HepG2 (cell line): ENCODE measurements around the gene SRPK3. TPM values are rescaled to one million over a fixed set of nuclear protein-coding genes. Genes with fewer than 3 reads are reported as not detected.

Experiments
- CCDC6 ChIP-seq: sonication (generic); formaldehyde crosslinking; IDR thresholded peaks from 2 replicates; pipeline ENCODE4 v1.8.1; 2022; ENCODE audit warnings: mild to moderate bottlenecking, missing genetic modification reagents, moderate library complexity
- FOXA1 ChIP-seq, 2 experiments: fragments of 450-650 bp in 1 of 2; sonication (generic) in 1 of 2; formaldehyde crosslinking in 1 of 2; IDR thresholded peaks; 2 replicates each; pipeline versions ENCODE4 v1.4.0 to v1.6.1; 2016 to 2020; ENCODE audit warnings: missing genetic modification reagents in 1 of 2
- FOXA3 ChIP-seq: IDR thresholded peaks from 2 replicates; pipeline ENCODE4 v1.6.1; 2016; ENCODE audit warnings: missing genetic modification reagents, missing compliant biosample characterization
- GFI1 ChIP-seq: sonication (generic); formaldehyde crosslinking; IDR thresholded peaks from 2 replicates; pipeline ENCODE4 v1.5.0; 2020; ENCODE audit warnings: missing genetic modification reagents, mild to moderate bottlenecking, borderline replicate concordance
- KAT2B ChIP-seq: fragments of 150-350 bp; IDR thresholded peaks from 2 replicates; pipeline ENCODE4 v1.6.1; 2014; ENCODE audit warnings: low read depth, low read length, borderline replicate concordance
- NR2F1 ChIP-seq, 2 experiments: fragments of 450-650 bp in 1 of 2; formaldehyde crosslinking in 1 of 2; IDR thresholded peaks; 2 replicates each; pipeline versions ENCODE4 v1.5.0 to v1.6.1; 2016 to 2020; ENCODE audit warnings: mild to moderate bottlenecking in 1 of 2, missing compliant biosample characterization in 1 of 2, missing genetic modification reagents in 1 of 2, moderate library complexity in 1 of 2
- POLR2G ChIP-seq: fragments of 200-400 bp; formaldehyde crosslinking; IDR thresholded peaks from 2 replicates; pipeline ENCODE4 v1.6.1; 2018; ENCODE audit warnings: mild to moderate bottlenecking, low read depth, low read length, moderate library complexity
- RBFOX2 ChIP-seq: fragments of 200-400 bp; formaldehyde crosslinking; IDR thresholded peaks from 2 replicates; pipeline ENCODE4 v1.6.1; 2017; ENCODE audit warnings: low read depth, mild to moderate bottlenecking, low read length
- TAF1 ChIP-seq: sonication (generic); formaldehyde crosslinking; IDR thresholded peaks from 2 replicates; pipeline ENCODE4 v1.4.0; 2020; ENCODE audit warnings: missing genetic modification reagents
- ZFX ChIP-seq: sonication (generic); formaldehyde crosslinking; IDR thresholded peaks from 2 replicates; pipeline ENCODE4 v1.4.0; 2020; ENCODE audit warnings: mild to moderate bottlenecking, low read depth, missing genetic modification reagents, moderate library complexity
- ZNF441 ChIP-seq: sonication (generic); formaldehyde crosslinking; IDR thresholded peaks from 2 replicates; pipeline ENCODE4 v1.7.0; 2021; ENCODE audit warnings: missing genetic modification reagents, borderline replicate concordance
- ZNF616 ChIP-seq: sonication (generic); formaldehyde crosslinking; IDR thresholded peaks from 2 replicates; pipeline ENCODE4 v1.5.0; 2020; ENCODE audit warnings: low read depth, mild to moderate bottlenecking, missing genetic modification reagents
- polyA plus RNA-seq, 8 experiments: library from polyadenylated mRNA; depleted of rRNA in 3 of 8; stranded (reverse) in 7 of 8; unstranded in 1 of 8; fragments of >200 nt; fragmentation: Illumina TruSeq in 4 of 8; extraction: Trizol in 4 of 8; gene quantifications; 2 replicates each; pipeline versions ENCODE4 v1.2.1 to v1.2.3, GENCODE V29; 2011 to 2016; ENCODE audit warnings: low read depth in 4 of 8, missing spikeins in 1 of 8, mixed read lengths in 1 of 8; ENCODE audit not compliant: insufficient read depth in 1 of 8
- total RNA-seq, 5 experiments: library from RNA; depleted of rRNA; stranded (reverse); fragments of >200 nt; fragmentation: Illumina TruSeq; extraction: Trizol; gene quantifications; 2 replicates each; pipeline ENCODE4 v1.2.3, GENCODE V29; 2016; ENCODE audit warnings: low read depth in 1 of 5
- TF ChIP-seq, protein P1 (sequence below): sonication (generic); formaldehyde crosslinking; IDR thresholded peaks from 2 replicates; pipeline ENCODE4 v1.8.0; 2022; ENCODE audit warnings: low read depth, missing genetic modification reagents
- TF ChIP-seq, protein P2 (sequence below): sonication (generic); formaldehyde crosslinking; IDR thresholded peaks from 2 replicates; pipeline ENCODE4 v1.5.0; 2020; ENCODE audit warnings: mild to moderate bottlenecking, missing genetic modification reagents
- TF ChIP-seq, protein P3 (sequence below): sonication (generic); formaldehyde crosslinking; IDR thresholded peaks from 2 replicates; pipeline ENCODE4 v1.5.1; 2020; ENCODE audit warnings: mild to moderate bottlenecking, missing genetic modification reagents, moderate library complexity
- TF ChIP-seq, protein P4 (sequence below): sonication (generic); formaldehyde crosslinking; IDR thresholded peaks from 2 replicates; pipeline ENCODE4; 2020; ENCODE audit warnings: missing genetic modification reagents, mild to moderate bottlenecking, borderline replicate concordance
- TF ChIP-seq, protein P5 (sequence below): sonication (generic); formaldehyde crosslinking; IDR thresholded peaks from 2 replicates; pipeline ENCODE4 v1.4.0; 2020; ENCODE audit warnings: missing genetic modification reagents

The SRPK3 gene
- total and polyA plus RNA-seq, 2 of the 13 experiments (the other 11 are each of a cell fraction or from before 2014, with no cell fraction given), result 0.22 to 0.30 TPM

DNA sequence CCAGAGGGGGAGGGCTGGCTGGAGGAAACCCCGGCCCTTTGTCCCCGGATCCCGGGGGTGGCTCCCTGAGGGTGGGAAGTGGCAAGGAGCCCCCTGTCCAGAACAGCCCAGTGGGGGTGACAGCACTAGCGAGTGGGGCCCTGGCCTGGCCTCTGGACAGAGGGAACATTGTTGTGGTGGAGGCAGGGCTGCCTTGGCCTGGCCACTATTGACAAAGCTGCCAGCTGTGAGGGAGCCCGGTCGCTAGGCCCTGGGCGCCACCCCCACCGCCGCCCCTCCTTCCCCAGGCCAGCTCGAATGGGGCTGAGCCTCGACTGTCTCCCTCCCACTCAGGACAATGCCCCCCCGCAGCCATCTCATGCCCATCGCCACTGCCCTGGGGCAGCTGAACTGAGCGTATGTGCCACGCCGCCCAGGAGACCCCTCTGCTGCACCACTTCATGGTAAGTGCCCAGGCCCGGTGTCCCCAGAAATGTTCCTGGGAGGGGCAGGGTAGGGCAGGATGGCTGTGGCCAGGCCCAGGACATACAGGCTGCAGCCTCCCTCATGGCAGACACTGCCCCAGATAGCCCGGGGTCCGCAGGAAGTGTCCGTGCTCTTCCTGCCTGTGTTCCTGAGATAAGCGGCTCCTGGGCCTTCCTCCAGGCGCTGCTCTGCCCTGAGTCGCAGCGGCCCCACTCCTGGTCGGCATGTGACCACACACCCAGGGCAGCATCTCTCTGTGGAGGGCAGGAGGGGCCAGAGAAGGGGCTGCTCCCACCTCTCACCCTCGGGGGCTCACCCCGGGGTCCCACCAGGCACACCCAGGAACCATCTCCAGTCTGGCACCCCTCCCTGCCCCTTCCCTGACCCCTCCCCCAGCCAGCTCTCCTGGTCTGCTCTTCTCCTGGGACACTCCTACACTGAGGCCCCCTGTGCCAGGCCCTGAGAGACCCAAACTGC is 15.4 kb upstream of the SRPK3 start (continued):
- TF ChIP-seq, protein P1, sequence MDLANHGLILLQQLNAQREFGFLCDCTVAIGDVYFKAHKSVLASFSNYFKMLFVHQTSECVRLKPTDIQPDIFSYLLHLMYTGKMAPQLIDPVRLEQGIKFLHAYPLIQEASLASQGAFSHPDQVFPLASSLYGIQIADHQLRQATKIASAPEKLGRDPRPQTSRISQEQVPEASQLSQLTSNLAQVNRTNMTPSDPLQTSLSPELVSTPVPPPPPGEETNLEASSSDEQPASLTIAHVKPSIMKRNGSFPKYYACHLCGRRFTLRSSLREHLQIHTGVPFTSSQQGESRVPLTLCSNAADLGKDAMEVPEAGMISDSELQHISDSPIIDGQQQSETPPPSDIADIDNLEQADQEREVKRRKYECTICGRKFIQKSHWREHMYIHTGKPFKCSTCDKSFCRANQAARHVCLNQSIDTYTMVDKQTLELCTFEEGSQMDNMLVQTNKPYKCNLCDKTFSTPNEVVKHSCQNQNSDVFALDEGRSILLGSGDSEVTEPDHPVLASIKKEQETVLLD (CRISPR knock-in tag), result no peak
- TF ChIP-seq RBFOX2 (peak; percentile 60), NR2F1 (CRISPR knock-in tag; IDR thresholded peaks at IDR 0.05) (no peak), FOXA1 (IDR thresholded peaks at IDR 0.05) (no peak), FOXA1 (CRISPR knock-in tag; IDR thresholded peaks at IDR 0.05) (peak; percentile 91), FOXA3 (peak; percentile 52; the same call in 1 of the 2 replicates), ZNF441 (CRISPR knock-in tag) (no peak), CCDC6 (CRISPR knock-in tag) (no peak), TAF1 (CRISPR knock-in tag) (0 out of 2 replicates have a peak, but pooled peaks have one; percentile 6), KAT2B (no peak), ZNF616 (no peak), POLR2G (0 out of 2 replicates have a peak, but pooled peaks have one; percentile 24), GFI1 (CRISPR knock-in tag) (no peak), ZFX (CRISPR knock-in tag) (peak; percentile 9; the same call in 1 of the 2 replicates)
- TF ChIP-seq, protein P2, sequence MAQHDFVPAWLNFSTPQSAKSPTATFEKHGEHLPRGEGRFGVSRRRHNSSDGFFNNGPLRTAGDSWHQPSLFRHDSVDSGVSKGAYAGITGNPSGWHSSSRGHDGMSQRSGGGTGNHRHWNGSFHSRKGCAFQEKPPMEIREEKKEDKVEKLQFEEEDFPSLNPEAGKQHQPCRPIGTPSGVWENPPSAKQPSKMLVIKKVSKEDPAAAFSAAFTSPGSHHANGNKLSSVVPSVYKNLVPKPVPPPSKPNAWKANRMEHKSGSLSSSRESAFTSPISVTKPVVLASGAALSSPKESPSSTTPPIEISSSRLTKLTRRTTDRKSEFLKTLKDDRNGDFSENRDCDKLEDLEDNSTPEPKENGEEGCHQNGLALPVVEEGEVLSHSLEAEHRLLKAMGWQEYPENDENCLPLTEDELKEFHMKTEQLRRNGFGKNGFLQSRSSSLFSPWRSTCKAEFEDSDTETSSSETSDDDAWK (CRISPR knock-in tag), result no peak
- TF ChIP-seq, protein P3, sequence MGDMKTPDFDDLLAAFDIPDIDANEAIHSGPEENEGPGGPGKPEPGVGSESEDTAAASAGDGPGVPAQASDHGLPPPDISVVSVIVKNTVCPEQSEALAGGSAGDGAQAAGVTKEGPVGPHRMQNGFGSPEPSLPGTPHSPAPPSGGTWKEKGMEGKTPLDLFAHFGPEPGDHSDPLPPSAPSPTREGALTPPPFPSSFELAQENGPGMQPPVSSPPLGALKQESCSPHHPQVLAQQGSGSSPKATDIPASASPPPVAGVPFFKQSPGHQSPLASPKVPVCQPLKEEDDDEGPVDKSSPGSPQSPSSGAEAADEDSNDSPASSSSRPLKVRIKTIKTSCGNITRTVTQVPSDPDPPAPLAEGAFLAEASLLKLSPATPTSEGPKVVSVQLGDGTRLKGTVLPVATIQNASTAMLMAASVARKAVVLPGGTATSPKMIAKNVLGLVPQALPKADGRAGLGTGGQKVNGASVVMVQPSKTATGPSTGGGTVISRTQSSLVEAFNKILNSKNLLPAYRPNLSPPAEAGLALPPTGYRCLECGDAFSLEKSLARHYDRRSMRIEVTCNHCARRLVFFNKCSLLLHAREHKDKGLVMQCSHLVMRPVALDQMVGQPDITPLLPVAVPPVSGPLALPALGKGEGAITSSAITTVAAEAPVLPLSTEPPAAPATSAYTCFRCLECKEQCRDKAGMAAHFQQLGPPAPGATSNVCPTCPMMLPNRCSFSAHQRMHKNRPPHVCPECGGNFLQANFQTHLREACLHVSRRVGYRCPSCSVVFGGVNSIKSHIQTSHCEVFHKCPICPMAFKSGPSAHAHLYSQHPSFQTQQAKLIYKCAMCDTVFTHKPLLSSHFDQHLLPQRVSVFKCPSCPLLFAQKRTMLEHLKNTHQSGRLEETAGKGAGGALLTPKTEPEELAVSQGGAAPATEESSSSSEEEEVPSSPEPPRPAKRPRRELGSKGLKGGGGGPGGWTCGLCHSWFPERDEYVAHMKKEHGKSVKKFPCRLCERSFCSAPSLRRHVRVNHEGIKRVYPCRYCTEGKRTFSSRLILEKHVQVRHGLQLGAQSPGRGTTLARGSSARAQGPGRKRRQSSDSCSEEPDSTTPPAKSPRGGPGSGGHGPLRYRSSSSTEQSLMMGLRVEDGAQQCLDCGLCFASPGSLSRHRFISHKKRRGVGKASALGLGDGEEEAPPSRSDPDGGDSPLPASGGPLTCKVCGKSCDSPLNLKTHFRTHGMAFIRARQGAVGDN (CRISPR knock-in tag), result peak; percentile 52
- TF ChIP-seq, protein P4, sequence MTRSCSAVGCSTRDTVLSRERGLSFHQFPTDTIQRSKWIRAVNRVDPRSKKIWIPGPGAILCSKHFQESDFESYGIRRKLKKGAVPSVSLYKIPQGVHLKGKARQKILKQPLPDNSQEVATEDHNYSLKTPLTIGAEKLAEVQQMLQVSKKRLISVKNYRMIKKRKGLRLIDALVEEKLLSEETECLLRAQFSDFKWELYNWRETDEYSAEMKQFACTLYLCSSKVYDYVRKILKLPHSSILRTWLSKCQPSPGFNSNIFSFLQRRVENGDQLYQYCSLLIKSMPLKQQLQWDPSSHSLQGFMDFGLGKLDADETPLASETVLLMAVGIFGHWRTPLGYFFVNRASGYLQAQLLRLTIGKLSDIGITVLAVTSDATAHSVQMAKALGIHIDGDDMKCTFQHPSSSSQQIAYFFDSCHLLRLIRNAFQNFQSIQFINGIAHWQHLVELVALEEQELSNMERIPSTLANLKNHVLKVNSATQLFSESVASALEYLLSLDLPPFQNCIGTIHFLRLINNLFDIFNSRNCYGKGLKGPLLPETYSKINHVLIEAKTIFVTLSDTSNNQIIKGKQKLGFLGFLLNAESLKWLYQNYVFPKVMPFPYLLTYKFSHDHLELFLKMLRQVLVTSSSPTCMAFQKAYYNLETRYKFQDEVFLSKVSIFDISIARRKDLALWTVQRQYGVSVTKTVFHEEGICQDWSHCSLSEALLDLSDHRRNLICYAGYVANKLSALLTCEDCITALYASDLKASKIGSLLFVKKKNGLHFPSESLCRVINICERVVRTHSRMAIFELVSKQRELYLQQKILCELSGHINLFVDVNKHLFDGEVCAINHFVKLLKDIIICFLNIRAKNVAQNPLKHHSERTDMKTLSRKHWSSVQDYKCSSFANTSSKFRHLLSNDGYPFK (CRISPR knock-in tag), result 0 out of 2 replicates have a peak, but pooled peaks have one; percentile 18
- TF ChIP-seq, protein P5, sequence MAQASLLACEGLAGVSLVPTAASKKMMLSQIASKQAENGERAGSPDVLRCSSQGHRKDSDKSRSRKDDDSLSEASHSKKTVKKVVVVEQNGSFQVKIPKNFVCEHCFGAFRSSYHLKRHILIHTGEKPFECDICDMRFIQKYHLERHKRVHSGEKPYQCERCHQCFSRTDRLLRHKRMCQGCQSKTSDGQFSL (CRISPR knock-in tag), result peak; percentile 41; the same call in 1 of the 2 replicates
